Naive B cell (primary cell): Measurements from ENCODE around the gene CRYBB1. TPM values are rescaled to one million over a fixed set of nuclear protein-coding genes. Genes with fewer than 3 reads are reported as not detected.

ENCODE experiments used
- ATAC-seq, 2 donors: fragments of 150-1000 bp; cut with Tn5 transposase; 2 replicates each; pipeline ENCODE4 v1.10.0; 2021; ENCODE audit warnings: low read depth in 2 of 2, mild to moderate bottlenecking in 2 of 2, moderate library complexity in 2 of 2
- DNase-seq: peaks from one replicate; pipeline ENCODE4 v3.0.0; 2022
- H3K27ac Mint-ChIP-seq, 6 donors: one replicate each; pipeline ENCODE4 v1.8.0; 2020 to 2022; ENCODE audit warnings: mild to moderate bottlenecking in 6 of 6, mixed read lengths in 6 of 6, moderate library complexity in 5 of 6, inconsistent platforms in 2 of 6
- H3K27me3 Mint-ChIP-seq, 3 donors: one replicate each; pipeline ENCODE4 v1.8.0; 2021 to 2022; ENCODE audit warnings: mixed read lengths in 3 of 3, mild to moderate bottlenecking in 1 of 3
- H3K36me3 Mint-ChIP-seq, 2 donors: one replicate each; pipeline ENCODE4 v1.8.0; 2020 to 2022; ENCODE audit warnings: mixed read lengths in 2 of 2, inconsistent platforms in 1 of 2, mild to moderate bottlenecking in 1 of 2
- H3K4me1 Mint-ChIP-seq, 3 donors: one replicate each; pipeline ENCODE4 v1.8.0; 2020 to 2022; ENCODE audit warnings: mixed read lengths in 3 of 3, inconsistent platforms in 1 of 3, mild to moderate bottlenecking in 1 of 3, moderate library complexity in 1 of 3
- H3K4me3 Mint-ChIP-seq, 8 donors: one replicate each; pipeline ENCODE4 v1.8.0; 2020 to 2022; ENCODE audit warnings: mild to moderate bottlenecking in 8 of 8, mixed read lengths in 8 of 8, moderate library complexity in 8 of 8, inconsistent platforms in 2 of 8
- H3K9me3 Mint-ChIP-seq, 7 donors: one replicate each; pipeline ENCODE4 v1.8.0; 2020 to 2022; ENCODE audit warnings: mixed read lengths in 7 of 7, mild to moderate bottlenecking in 5 of 7, inconsistent platforms in 2 of 7, moderate library complexity in 1 of 7
- polyA plus RNA-seq, 6 donors: library from polyadenylated mRNA; unstranded; fragments of 300-500 nt; fragmentation: Illumina TruSeq; gene quantifications; one replicate each; pipeline ENCODE4 v1.2.3, GENCODE V29; 2021; ENCODE audit warnings: low read depth in 6 of 6

CRYBB1 gene
- polyA plus RNA-seq, 6 donors from 2014 or later, result not detected

GRCh38 chr22:26610996-26611395 lies 6.8 kb downstream of the CRYBB1 start:
- Mint-ChIP-seq H3K9me3 (no peaks in the 10 kb centered on the region), H3K27ac (no peak overlapping the region), H3K4me3 (no peak overlapping the region), H3K4me1 (peaks cover 10 to 13% (median 11%) of the 10 kb centered on the region in 3 donors), H3K27me3 (peaks cover 4 to 10% (median 7%) of the 10 kb centered on the region in 3 donors), H3K36me3 (no peaks in the 10 kb centered on the region)
- DNase-seq, result no peak
- ATAC-seq, result no peak

DNA sequence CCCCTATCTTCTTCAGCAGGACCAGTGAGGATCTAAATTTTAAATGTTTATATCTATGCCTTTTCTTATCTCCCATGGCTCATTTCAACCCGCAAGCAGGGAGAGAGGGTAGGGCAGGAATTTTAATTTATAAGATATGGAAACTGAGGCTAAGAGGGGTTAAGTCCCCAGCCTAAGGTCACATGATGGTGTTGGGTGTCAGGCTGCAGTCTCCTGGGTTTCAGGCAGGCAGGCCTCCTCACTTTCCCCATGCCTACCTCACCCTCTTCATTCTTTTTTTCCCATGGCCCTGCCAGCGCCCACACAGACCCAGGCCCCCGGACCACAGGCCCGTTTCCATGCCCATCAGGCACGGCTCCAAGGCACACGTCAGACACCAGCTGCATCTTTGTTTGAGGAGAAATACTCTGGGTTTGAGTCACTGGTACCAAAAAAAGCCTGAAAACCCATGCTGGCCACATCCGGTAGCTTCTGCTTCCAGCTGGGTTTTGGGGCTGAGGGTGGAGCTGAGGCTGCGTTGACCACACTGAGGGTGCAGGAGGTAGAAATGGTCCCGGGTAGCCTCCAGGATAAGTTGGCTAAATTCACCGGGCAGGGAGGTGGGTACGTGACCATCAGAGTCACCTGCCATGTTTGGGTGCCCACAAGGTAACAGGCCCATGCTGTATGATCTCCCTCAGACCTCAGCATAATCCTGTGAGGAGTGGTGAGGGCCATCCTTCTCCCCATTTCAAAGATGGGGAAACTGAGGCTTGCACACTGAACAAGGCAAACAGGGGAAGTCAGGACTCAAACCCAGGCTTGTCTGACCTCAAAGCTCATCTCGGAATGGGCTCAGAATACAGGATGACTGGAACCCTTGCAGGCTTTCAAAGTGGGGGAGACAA lies 7.5 kb downstream of the CRYBB1 start:
- no peak overlapping the region for H3K4me3 Mint-ChIP-seq
- H3K36me3 Mint-ChIP-seq, result no peaks in the 10 kb centered on the region
- peaks cover 4 to 7% (median 4%) of the 10 kb centered on the region in 3 donors for H3K4me1 Mint-ChIP-seq
- DNase-seq, result no peak
- H3K9me3 Mint-ChIP-seq, result no peaks in the 10 kb centered on the region
- no peak for ATAC-seq
- H3K27me3 Mint-ChIP-seq, result peaks cover 4 to 10% (median 7%) of the 10 kb centered on the region in 3 donors
- H3K27ac Mint-ChIP-seq, result peak overlapping the region in 1 of 6 donors; percentile 67

- H3K4me1 Mint-ChIP-seq, result peaks cover 0 to 4% (median 0%) of the 10 kb centered on the region in 3 donors
- no peak for ATAC-seq
- peak overlapping the region in 1 of 8 donors; percentile 36 for H3K4me3 Mint-ChIP-seq
- no peaks in the 10 kb centered on the region for H3K36me3 Mint-ChIP-seq
- H3K27me3 Mint-ChIP-seq, result peaks cover 4 to 10% (median 7%) of the 10 kb centered on the region in 3 donors
- H3K9me3 Mint-ChIP-seq, result no peaks in the 10 kb centered on the region
- DNase-seq, result no peak
- no peak overlapping the region for H3K27ac Mint-ChIP-seq
Measured at GRCh38 chr22:26609287-26609686, 8.5 kb downstream of the CRYBB1 start.

GRCh38 chr22:26608129-26608528 lies 9.7 kb downstream of the CRYBB1 start:
- ATAC-seq, result no peak
- Mint-ChIP-seq H3K36me3 (no peaks in the 10 kb centered on the region), H3K4me3 (no peak overlapping the region), H3K27me3 (peaks cover 4 to 8% (median 6%) of the 10 kb centered on the region in 3 donors), H3K4me1 (peaks cover 0 to 4% (median 0%) of the 10 kb centered on the region in 3 donors), H3K9me3 (no peaks in the 10 kb centered on the region), H3K27ac (no peak overlapping the region)
- DNase-seq, result no peak

DNA sequence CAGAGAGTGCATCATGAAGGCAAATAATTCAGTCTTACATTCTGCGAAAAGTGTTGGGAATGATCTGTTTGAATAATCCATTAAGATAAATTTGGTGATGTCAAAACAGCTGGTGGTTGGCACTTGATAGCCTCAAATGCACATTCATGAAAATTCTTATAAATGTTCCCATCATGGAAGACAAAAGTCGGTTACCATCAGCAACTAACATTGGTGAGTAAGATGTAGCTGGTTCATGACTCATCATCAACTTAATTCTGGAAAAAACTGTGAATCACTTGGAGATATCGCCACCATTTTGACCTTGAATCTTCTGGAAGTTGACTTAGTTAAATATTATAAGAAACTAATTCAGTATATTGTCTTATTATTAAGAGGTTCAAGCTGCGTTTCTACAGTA lies 11.2 kb downstream of the CRYBB1 start:
- Mint-ChIP-seq H3K36me3 (no peaks in the 10 kb centered on the region), H3K9me3 (no peaks in the 10 kb centered on the region), H3K4me1 (peaks cover 0 to 4% (median 0%) of the 10 kb centered on the region in 3 donors), H3K27me3 (peaks cover 0 to 4% (median 0%) of the 10 kb centered on the region in 3 donors), H3K27ac (no peak overlapping the region), H3K4me3 (no peak overlapping the region)
- no peak for DNase-seq
- no peak for ATAC-seq

- Mint-ChIP-seq H3K9me3 (no peaks in the 10 kb centered on the region), H3K4me3 (no peak overlapping the region), H3K27ac (peak overlapping the region in 2 of 6 donors; percentile 3 to 80), H3K4me1 (peaks cover 0 to 3% (median 0%) of the 10 kb centered on the region in 3 donors), H3K36me3 (no peaks in the 10 kb centered on the region), H3K27me3 (peaks cover 4 to 8% (median 4%) of the 10 kb centered on the region in 3 donors)
- ATAC-seq, result no peak
- no peak for DNase-seq
Measured at GRCh38 chr22:26604368-26604767, 13.5 kb downstream of the CRYBB1 start.

- no peak for ATAC-seq
- Mint-ChIP-seq H3K27me3 (peaks cover 6 to 29% (median 23%) of the 10 kb centered on the region in 3 donors), H3K4me3 (no peak overlapping the region), H3K27ac (no peak overlapping the region), H3K36me3 (no peaks in the 10 kb centered on the region), H3K9me3 (no peaks in the 10 kb centered on the region), H3K4me1 (no peaks in the 10 kb centered on the region)
- no peak for DNase-seq
Measured at GRCh38 chr22:26602127-26602526, 15.7 kb downstream of the CRYBB1 start.

DNA sequence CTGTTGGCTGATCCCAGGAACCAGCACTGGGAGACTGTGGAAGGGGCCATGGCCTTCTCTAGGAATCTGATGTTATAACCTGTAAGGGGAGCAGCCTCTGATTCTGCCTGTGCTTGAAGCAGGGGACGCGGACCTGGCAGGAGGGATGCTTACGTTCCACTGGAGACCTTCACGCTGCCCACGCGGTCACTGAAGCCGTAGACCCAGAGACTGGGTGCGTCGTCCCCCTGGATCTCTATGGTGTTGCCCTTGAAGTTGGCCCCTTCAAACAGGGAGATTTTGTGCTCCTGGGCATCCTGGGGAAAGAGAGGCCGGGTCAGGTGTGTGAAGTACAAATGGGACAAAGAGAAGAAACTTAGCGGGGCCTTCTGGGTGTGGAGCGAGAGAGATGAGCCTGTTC lies 16.1 kb downstream of the CRYBB1 start:
- no peak overlapping the region for H3K27ac Mint-ChIP-seq
- H3K27me3 Mint-ChIP-seq, result peaks cover 6 to 30% (median 23%) of the 10 kb centered on the region in 3 donors
- H3K4me3 Mint-ChIP-seq, result no peak overlapping the region
- no peaks in the 10 kb centered on the region for H3K36me3 Mint-ChIP-seq
- H3K4me1 Mint-ChIP-seq, result no peaks in the 10 kb centered on the region
- H3K9me3 Mint-ChIP-seq, result no peaks in the 10 kb centered on the region
- ATAC-seq (no peak), DNase-seq (no peak)

GRCh38 chr22:26599505-26599904 lies 18.3 kb downstream of the CRYBB1 start:
- Mint-ChIP-seq H3K27ac (no peak overlapping the region), H3K9me3 (no peaks in the 10 kb centered on the region), H3K4me3 (no peak overlapping the region), H3K4me1 (no peaks in the 10 kb centered on the region), H3K36me3 (no peaks in the 10 kb centered on the region), H3K27me3 (peaks cover 6 to 30% (median 23%) of the 10 kb centered on the region in 3 donors)
- DNase-seq, result no peak
- no peak for ATAC-seq

DNA sequence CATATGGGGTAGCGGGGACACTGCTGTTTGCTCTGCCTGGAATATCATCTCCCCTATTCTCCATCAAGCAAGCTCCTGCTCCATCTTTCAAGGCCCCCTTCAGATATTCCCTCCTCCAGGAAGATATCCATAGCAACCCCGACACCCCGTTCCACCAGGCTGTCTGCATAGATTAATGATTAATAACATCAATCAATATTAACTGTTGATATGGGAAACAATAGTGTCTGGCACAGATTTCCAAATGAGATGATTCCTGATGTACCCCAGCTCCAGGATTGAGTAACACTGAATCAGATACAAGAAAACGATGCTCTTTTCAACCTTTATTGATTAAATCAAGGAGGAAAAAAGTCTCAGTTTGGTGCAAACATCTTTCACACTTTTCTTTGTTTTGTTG lies 20.3 kb downstream of the CRYBB1 start:
- no peak for ATAC-seq
- Mint-ChIP-seq H3K4me1 (peaks cover 2 to 6% (median 5%) of the 10 kb centered on the region in 3 donors), H3K36me3 (no peaks in the 10 kb centered on the region), H3K4me3 (no peak overlapping the region), H3K27me3 (peaks cover 6 to 30% (median 23%) of the 10 kb centered on the region in 3 donors), H3K9me3 (no peaks in the 10 kb centered on the region), H3K27ac (no peak overlapping the region)
- DNase-seq, result no peak

DNA sequence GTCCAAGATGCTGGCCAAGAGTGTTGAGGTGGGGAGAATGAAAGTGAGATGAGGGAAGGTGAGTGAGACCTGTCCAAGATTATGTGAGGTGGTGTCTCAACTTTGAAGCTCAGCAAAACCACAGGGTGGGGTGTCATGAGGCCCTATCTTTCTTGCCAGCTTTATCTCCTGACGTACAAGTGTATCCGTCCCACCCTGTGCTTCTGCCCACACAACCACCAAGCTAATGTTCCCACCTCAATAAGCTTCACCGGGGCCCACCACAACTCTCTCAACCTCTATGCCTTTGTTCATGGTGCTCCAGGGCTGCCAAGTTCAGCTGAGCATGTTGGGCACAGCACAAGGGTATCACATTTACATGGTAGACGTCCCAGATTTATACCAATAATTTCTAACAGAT lies 20.8 kb downstream of the CRYBB1 start:
- H3K27me3 Mint-ChIP-seq, result peaks cover 6 to 30% (median 23%) of the 10 kb centered on the region in 3 donors
- H3K27ac Mint-ChIP-seq, result no peak overlapping the region
- H3K9me3 Mint-ChIP-seq, result no peaks in the 10 kb centered on the region
- H3K36me3 Mint-ChIP-seq, result no peaks in the 10 kb centered on the region
- no peak for ATAC-seq
- peaks cover 7 to 11% (median 10%) of the 10 kb centered on the region in 3 donors for H3K4me1 Mint-ChIP-seq
- DNase-seq, result no peak
- no peak overlapping the region for H3K4me3 Mint-ChIP-seq

GRCh38 chr22:26593763-26594162 lies 24.1 kb downstream of the CRYBB1 start:
- peaks cover 14 to 25% (median 23%) of the 10 kb centered on the region in 3 donors for H3K4me1 Mint-ChIP-seq
- DNase-seq (no peak), ATAC-seq (no peak)
- no peak overlapping the region for H3K27ac Mint-ChIP-seq
- H3K9me3 Mint-ChIP-seq, result no peaks in the 10 kb centered on the region
- peaks cover under 1 to 16% (median 14%) of the 10 kb centered on the region in 3 donors for H3K27me3 Mint-ChIP-seq
- H3K4me3 Mint-ChIP-seq, result peak overlapping the region in 1 of 8 donors; percentile 58
- H3K36me3 Mint-ChIP-seq, result no peaks in the 10 kb centered on the region

- Mint-ChIP-seq H3K36me3 (no peaks in the 10 kb centered on the region), H3K4me1 (peaks cover 18 to 32% (median 32%) of the 10 kb centered on the region in 3 donors), H3K4me3 (peak overlapping the region in 3 of 8 donors; percentile 16 to 57 (median 32)), H3K9me3 (peaks cover 0 to 4% (median 0%) of the 10 kb centered on the region in 7 donors), H3K27me3 (peaks cover 0 to 5% (median 3%) of the 10 kb centered on the region in 3 donors), H3K27ac (peak overlapping the region in 2 of 6 donors; percentile 0 to 64)
- ATAC-seq (no peak), DNase-seq (no peak)
Measured at GRCh38 chr22:26592421-26592891, 25.4 kb downstream of the CRYBB1 start.
